NCI-H1417 treated with DMSO at 0.1 percent for 48 hours (cell line): ENCODE data around the gene FXYD6.
A peak's percentile ranks its signal among the peaks of the same experiment; 100 is the strongest.

Experiments used
- DNase-seq: peaks from one replicate; lab custom pipeline; 2025; lab: John Stamatoyannopoulos, UW

Gene FXYD6

GRCh38 chr11:117842131-117842941, 34.1 kb downstream of the FXYD6 start:
- no peak for DNase-seq

- DNase-seq = no peak
These were observed 34.9 kb downstream of the FXYD6 start for GRCh38 chr11:117841551-117842031.

- no peak for DNase-seq
These were observed 35.4 kb downstream of the FXYD6 start for GRCh38 chr11:117840881-117841550.

GRCh38 chr11:117839936-117840813, 36.3 kb downstream of the FXYD6 start:
- no peak for DNase-seq

GRCh38 chr11:117839380-117839881, 37.0 kb downstream of the FXYD6 start:
- no peak for DNase-seq

- DNase-seq = no peak
These were observed 37.6 kb downstream of the FXYD6 start for GRCh38 chr11:117838901-117839300.

- DNase-seq = no peak
These were observed 38.7 kb downstream of the FXYD6 start for GRCh38 chr11:117837791-117838190.

- DNase-seq = no peak
These were observed 39.2 kb downstream of the FXYD6 start for GRCh38 chr11:117837070-117837776.

GRCh38 chr11:117836077-117836960, 40.1 kb downstream of the FXYD6 start:
- no peak for DNase-seq

GRCh38 chr11:117835576-117835975, 40.9 kb downstream of the FXYD6 start:
- DNase-seq = no peak

GRCh38 chr11:117834838-117835443, 41.5 kb downstream of the FXYD6 start:
- no peak for DNase-seq

GRCh38 chr11:117834068-117834810, 42.2 kb downstream of the FXYD6 start:
- DNase-seq = no peak

- peak; percentile 96 for DNase-seq
These were observed 43.0 kb downstream of the FXYD6 start for GRCh38 chr11:117833401-117833891.

GRCh38 chr11:117832511-117832910, 43.9 kb downstream of the FXYD6 start:
- no peak for DNase-seq

- DNase-seq = no peak
These were observed 44.6 kb downstream of the FXYD6 start for GRCh38 chr11:117831661-117832415.

GRCh38 chr11:117830674-117831351, 45.6 kb downstream of the FXYD6 start:
- DNase-seq = no peak

GRCh38 chr11:117830072-117830471, 46.4 kb downstream of the FXYD6 start:
- DNase-seq = no peak

GRCh38 chr11:117829369-117829725, 47.1 kb downstream of the FXYD6 start:
- no peak for DNase-seq
